GM04503 (cell line): Measurements from ENCODE around the gene NAA60.
A peak's percentile ranks its signal among the peaks of the same experiment; 100 is the strongest.
"Not testable (repeated sequence)": the region's sequence is repeated elsewhere in the genome, so short reads cannot be mapped to it uniquely, and the experiment has no call there.

Source experiments
- DNase-seq: peaks from one replicate; pipeline ENCODE4 v3.0.0-alpha.2; 2012; ENCODE audit warnings: low read depth

The NAA60 gene

GRCh38 chr16:3511286-3512180, 68.1 kb downstream of the NAA60 start:
- DNase-seq: no peak

GRCh38 chr16:3513892-3514583, 70.6 kb downstream of the NAA60 start:
- no peak for DNase-seq

- DNase-seq: peak; percentile 65
Measured at GRCh38 chr16:3514621-3515020, 71.1 kb downstream of the NAA60 start.

- no peak for DNase-seq
Measured at GRCh38 chr16:3515897-3516296, 72.4 kb downstream of the NAA60 start.

GRCh38 chr16:3518292-3518985, 75.0 kb downstream of the NAA60 start:
- DNase-seq: no peak

- DNase-seq: no peak
Measured at GRCh38 chr16:3518986-3519348, 75.5 kb downstream of the NAA60 start.

- DNase-seq: no peak
Measured at GRCh38 chr16:3519581-3519980, 76.1 kb downstream of the NAA60 start.

GRCh38 chr16:3520413-3520812, 76.9 kb downstream of the NAA60 start:
- DNase-seq: peak; percentile 73

GRCh38 chr16:3520841-3521240, 77.4 kb downstream of the NAA60 start:
- DNase-seq: no peak

GRCh38 chr16:3523281-3523680, 79.8 kb downstream of the NAA60 start:
- no peak for DNase-seq

- DNase-seq: no peak
Measured at GRCh38 chr16:3525951-3526350, 82.5 kb downstream of the NAA60 start.

GRCh38 chr16:3527216-3527829, 83.8 kb downstream of the NAA60 start:
- not testable (repeated sequence) for DNase-seq

GRCh38 chr16:3528406-3528805, 84.9 kb downstream of the NAA60 start:
- no peak for DNase-seq

GRCh38 chr16:3529175-3529574, 85.7 kb downstream of the NAA60 start:
- DNase-seq: no peak

GRCh38 chr16:3530371-3530914, 87.0 kb downstream of the NAA60 start:
- no peak for DNase-seq

GRCh38 chr16:3532741-3533140, 89.3 kb downstream of the NAA60 start:
- no peak for DNase-seq

GRCh38 chr16:3534126-3534525, 90.6 kb downstream of the NAA60 start:
- no peak for DNase-seq

GRCh38 chr16:3536271-3536731, 92.8 kb downstream of the NAA60 start:
- peak; percentile 68 for DNase-seq
